Measurements from ENCODE around the gene PWWP2B. TPM values are rescaled to one million over a fixed set of nuclear protein-coding genes. Genes with fewer than 3 reads are reported as not detected.

The PWWP2B gene
- total RNA-seq, 1 donor from 2014 or later = 12.0 TPM

DNA sequence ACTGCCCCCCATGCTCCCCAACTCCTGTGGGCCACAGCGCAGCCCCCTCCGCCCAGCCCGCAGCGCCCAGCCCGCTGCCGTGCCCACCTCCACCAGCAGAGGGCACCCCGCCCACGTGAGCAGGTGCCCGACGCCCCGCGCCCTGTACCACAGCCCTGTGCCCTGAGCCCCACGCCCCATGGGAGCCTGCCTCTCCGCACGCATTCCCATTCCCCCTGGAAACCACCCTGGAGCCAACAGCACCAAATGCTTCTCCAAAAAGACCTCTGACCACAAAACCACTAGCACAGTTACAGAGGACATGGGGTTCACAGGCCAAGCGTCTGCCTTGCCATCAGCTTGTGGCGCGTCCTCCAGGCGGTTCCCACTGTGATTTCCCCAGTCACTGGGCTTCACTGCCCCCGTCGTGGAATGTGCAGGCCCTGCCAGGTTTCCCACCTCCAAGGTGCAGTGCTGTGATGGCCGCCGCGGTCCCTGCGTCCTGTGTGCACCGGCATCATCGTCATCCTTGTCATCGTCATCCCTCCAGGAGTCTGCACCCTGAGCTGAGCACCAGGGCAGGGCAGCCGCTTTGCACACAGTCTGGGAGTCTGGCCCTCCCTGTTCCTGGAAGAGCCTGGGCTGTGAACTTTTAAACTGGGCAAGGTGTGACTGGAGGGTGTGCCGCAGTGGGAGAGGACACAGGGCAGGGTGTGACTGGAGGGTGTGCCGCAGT, 61.7 kb downstream of the PWWP2B start:
- H3K9ac ChIP-seq (ENCODE audit: low read length) = no peak overlapping the region
- H3K9me3 ChIP-seq (ENCODE audit: insufficient read depth, low read depth, low read length) = no peaks in the 10 kb centered on the region
- TF ChIP-seq, protein P1, sequence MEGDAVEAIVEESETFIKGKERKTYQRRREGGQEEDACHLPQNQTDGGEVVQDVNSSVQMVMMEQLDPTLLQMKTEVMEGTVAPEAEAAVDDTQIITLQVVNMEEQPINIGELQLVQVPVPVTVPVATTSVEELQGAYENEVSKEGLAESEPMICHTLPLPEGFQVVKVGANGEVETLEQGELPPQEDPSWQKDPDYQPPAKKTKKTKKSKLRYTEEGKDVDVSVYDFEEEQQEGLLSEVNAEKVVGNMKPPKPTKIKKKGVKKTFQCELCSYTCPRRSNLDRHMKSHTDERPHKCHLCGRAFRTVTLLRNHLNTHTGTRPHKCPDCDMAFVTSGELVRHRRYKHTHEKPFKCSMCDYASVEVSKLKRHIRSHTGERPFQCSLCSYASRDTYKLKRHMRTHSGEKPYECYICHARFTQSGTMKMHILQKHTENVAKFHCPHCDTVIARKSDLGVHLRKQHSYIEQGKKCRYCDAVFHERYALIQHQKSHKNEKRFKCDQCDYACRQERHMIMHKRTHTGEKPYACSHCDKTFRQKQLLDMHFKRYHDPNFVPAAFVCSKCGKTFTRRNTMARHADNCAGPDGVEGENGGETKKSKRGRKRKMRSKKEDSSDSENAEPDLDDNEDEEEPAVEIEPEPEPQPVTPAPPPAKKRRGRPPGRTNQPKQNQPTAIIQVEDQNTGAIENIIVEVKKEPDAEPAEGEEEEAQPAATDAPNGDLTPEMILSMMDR (IDR thresholded peaks at IDR 0.05; ENCODE audit: insufficient read depth, low read depth, low read length) = peak; percentile 42
- no peak for TF ChIP-seq EZH2 (IDR thresholded peaks at IDR 0.05; ENCODE audit: insufficient read depth, low read length)
- no peak overlapping the region for H3K4me3 ChIP-seq (ENCODE audit: insufficient read depth, low read depth, low read length)
- no peak overlapping the region for H3K4me2 ChIP-seq (ENCODE audit: low read length)
- no peaks in the 10 kb centered on the region for H3K79me2 ChIP-seq (ENCODE audit: insufficient read depth, low read length)
- DNase-seq (ENCODE audit: low read depth) = no peak
- H4K20me1 ChIP-seq (ENCODE audit: insufficient read depth, low read length) = peaks cover 6% of the 10 kb centered on the region
- H3K4me1 ChIP-seq (ENCODE audit: insufficient read depth, low read length) = no peaks in the 10 kb centered on the region
- Mint-ChIP-seq H3K27me3 (ENCODE audit: low read depth, unreplicated experiment) (peaks cover 39% of the 10 kb centered on the region), H3K9me3 (ENCODE audit: unreplicated experiment) (no peaks in the 10 kb centered on the region), H3K4me3 (ENCODE audit: unreplicated experiment) (no peak overlapping the region), H3K36me3 (ENCODE audit: low read depth, unreplicated experiment) (no peaks in the 10 kb centered on the region), H3K4me1 (ENCODE audit: low read depth, unreplicated experiment) (no peaks in the 10 kb centered on the region), H3K27ac (ENCODE audit: unreplicated experiment) (no peak overlapping the region)
- H3K27me3 ChIP-seq (ENCODE audit: insufficient read depth, low read length) = peaks cover 4% of the 10 kb centered on the region
- H2AFZ ChIP-seq (ENCODE audit: low read depth, low read length) = peak overlapping the region; percentile 15
- H3K36me3 ChIP-seq (ENCODE audit: insufficient read depth, low read length) = no peaks in the 10 kb centered on the region
- H3K27ac ChIP-seq (ENCODE audit: low read depth, low read length) = no peak overlapping the region
- FAIRE-seq = no peak

DNA sequence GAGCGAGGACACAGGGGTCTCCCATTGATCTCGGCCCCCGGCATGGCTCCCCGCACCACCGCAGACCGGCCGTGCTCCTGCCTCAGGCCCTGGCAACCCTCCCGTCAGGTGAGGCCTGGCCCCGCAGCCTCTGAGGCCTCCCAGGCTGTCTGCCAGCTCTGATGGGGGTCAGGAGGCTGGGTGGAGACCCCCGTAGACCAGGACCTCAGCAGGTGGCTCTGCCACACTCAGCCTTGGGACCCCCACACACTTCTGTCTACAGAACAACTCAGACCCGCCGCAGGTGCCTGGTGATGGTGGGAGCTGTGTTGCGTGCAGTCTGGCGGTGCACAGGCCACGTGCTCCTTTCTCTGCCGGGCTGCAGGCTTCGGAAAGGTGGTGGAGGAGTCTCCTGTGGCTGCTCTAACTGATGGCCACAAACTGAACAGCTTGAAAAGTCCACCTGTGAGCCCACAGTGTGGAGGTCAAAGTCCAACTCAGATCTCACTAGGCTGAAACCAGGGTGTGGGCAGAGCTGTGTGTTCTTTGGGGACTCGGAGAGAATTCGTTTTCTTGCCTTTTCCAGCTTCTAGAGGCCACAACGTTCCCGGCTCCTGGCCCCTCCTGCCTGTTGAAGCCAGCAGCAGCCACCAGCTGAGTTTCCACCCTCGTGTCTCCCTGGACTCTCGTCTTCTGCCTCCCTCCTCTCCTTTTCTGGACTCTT, 62.5 kb downstream of the PWWP2B start:
- Mint-ChIP-seq H3K4me3 (ENCODE audit: unreplicated experiment) (no peak overlapping the region), H3K27ac (ENCODE audit: unreplicated experiment) (peak overlapping the region; percentile 69), H3K27me3 (ENCODE audit: low read depth, unreplicated experiment) (peaks cover 36% of the 10 kb centered on the region), H3K36me3 (ENCODE audit: low read depth, unreplicated experiment) (no peaks in the 10 kb centered on the region), H3K4me1 (ENCODE audit: low read depth, unreplicated experiment) (no peaks in the 10 kb centered on the region), H3K9me3 (ENCODE audit: unreplicated experiment) (no peaks in the 10 kb centered on the region)
- Histone ChIP-seq H2AFZ (ENCODE audit: low read depth, low read length) (no peak overlapping the region), H3K4me2 (ENCODE audit: low read length) (no peak overlapping the region), H3K4me1 (ENCODE audit: insufficient read depth, low read length) (no peaks in the 10 kb centered on the region), H4K20me1 (ENCODE audit: insufficient read depth, low read length) (peaks cover 6% of the 10 kb centered on the region), H3K9ac (ENCODE audit: low read length) (no peak overlapping the region), H3K27ac (ENCODE audit: low read depth, low read length) (no peak overlapping the region), H3K27me3 (ENCODE audit: insufficient read depth, low read length) (peaks cover 4% of the 10 kb centered on the region), H3K4me3 (ENCODE audit: insufficient read depth, low read depth, low read length) (no peak overlapping the region), H3K79me2 (ENCODE audit: insufficient read depth, low read length) (no peaks in the 10 kb centered on the region), H3K9me3 (ENCODE audit: insufficient read depth, low read depth, low read length) (no peaks in the 10 kb centered on the region), H3K36me3 (ENCODE audit: insufficient read depth, low read length) (no peaks in the 10 kb centered on the region)
- DNase-seq (ENCODE audit: low read depth) (no peak), FAIRE-seq (no peak)
- no peak for TF ChIP-seq EZH2 (IDR thresholded peaks at IDR 0.05; ENCODE audit: insufficient read depth, low read length)
- TF ChIP-seq, protein P1 (IDR thresholded peaks at IDR 0.05; ENCODE audit: insufficient read depth, low read depth, low read length) = no peak

DNA sequence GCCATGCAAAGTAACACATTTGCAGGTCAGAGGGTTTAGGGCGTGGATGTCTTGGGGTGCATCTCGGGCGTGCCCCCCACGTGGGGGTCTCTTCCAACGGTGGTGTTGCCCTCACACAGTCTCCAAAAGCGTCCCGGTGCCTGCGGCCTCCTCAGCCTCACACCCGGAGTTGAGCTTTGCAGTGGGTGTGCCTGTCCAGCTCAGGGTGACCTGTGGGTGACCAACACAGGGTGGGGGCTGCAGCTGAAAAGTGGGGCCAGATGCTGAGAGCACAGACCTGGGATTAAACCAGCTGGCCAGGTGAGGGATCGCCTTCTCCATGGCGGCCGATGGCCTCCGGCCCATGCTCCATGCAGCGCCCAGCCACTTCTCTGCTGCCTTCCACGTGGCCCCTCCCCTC, 63.1 kb downstream of the PWWP2B start:
- H3K36me3 ChIP-seq (ENCODE audit: insufficient read depth, low read length) = no peaks in the 10 kb centered on the region
- H2AFZ ChIP-seq (ENCODE audit: low read depth, low read length) = no peak overlapping the region
- FAIRE-seq (no peak), DNase-seq (ENCODE audit: low read depth) (no peak)
- peak overlapping the region; percentile 69 for H3K27ac Mint-ChIP-seq (ENCODE audit: unreplicated experiment)
- H3K79me2 ChIP-seq (ENCODE audit: insufficient read depth, low read length) = no peaks in the 10 kb centered on the region
- no peaks in the 10 kb centered on the region for H3K9me3 Mint-ChIP-seq (ENCODE audit: unreplicated experiment)
- no peaks in the 10 kb centered on the region for H3K4me1 Mint-ChIP-seq (ENCODE audit: low read depth, unreplicated experiment)
- H4K20me1 ChIP-seq (ENCODE audit: insufficient read depth, low read length) = peaks cover 6% of the 10 kb centered on the region
- H3K9me3 ChIP-seq (ENCODE audit: insufficient read depth, low read depth, low read length) = no peaks in the 10 kb centered on the region
- peaks cover 4% of the 10 kb centered on the region for H3K27me3 ChIP-seq (ENCODE audit: insufficient read depth, low read length)
- TF ChIP-seq, protein P1 (IDR thresholded peaks at IDR 0.05; ENCODE audit: insufficient read depth, low read depth, low read length) = no peak
- TF ChIP-seq EZH2 (IDR thresholded peaks at IDR 0.05; ENCODE audit: insufficient read depth, low read length) = no peak
- H3K27me3 Mint-ChIP-seq (ENCODE audit: low read depth, unreplicated experiment) = peaks cover 35% of the 10 kb centered on the region
- H3K4me3 ChIP-seq (ENCODE audit: insufficient read depth, low read depth, low read length) = no peak overlapping the region
- no peak overlapping the region for H3K4me3 Mint-ChIP-seq (ENCODE audit: unreplicated experiment)
- H3K4me2 ChIP-seq (ENCODE audit: low read length) = no peak overlapping the region
- no peak overlapping the region for H3K9ac ChIP-seq (ENCODE audit: low read length)
- H3K27ac ChIP-seq (ENCODE audit: low read depth, low read length) = no peak overlapping the region
- H3K4me1 ChIP-seq (ENCODE audit: insufficient read depth, low read length) = no peaks in the 10 kb centered on the region
- no peaks in the 10 kb centered on the region for H3K36me3 Mint-ChIP-seq (ENCODE audit: low read depth, unreplicated experiment)
